VCaP (cell line): Measurements from ENCODE around the gene HDAC10.

ENCODE experiments used
- H3K27ac ChIP-seq: fragments of 450-650 bp; 2 replicates; pipeline ENCODE4 v1.5.1; 2017
- TF ChIP-seq, protein P1 (sequence below): fragments of 450-650 bp; conservative IDR thresholded peaks from 2 replicates; pipeline ENCODE4 v1.5.1; 2017; ENCODE audit warnings: mild to moderate bottlenecking, moderate library complexity

The HDAC10 gene

DNA sequence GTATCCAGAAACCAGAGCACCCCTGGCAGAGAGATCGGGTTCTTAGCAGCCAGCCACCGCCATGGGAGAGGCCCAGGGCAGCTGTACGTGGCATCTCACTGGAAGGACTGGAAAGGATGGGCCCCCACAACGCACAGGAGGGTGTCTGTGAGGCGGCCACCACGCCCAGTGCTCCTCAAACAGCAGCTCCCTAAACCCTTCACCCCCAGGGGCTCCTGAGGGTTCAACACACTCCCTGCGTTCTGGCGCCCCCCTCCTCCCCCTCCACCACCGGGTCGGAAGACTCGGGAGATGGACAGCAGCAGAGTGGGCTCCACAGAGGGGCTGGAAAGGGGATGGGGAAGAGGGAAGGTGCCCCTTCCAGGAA lies 9.4 kb upstream of the HDAC10 start:
- H3K27ac ChIP-seq, result peak overlapping the region; percentile 85
- TF ChIP-seq, protein P1, sequence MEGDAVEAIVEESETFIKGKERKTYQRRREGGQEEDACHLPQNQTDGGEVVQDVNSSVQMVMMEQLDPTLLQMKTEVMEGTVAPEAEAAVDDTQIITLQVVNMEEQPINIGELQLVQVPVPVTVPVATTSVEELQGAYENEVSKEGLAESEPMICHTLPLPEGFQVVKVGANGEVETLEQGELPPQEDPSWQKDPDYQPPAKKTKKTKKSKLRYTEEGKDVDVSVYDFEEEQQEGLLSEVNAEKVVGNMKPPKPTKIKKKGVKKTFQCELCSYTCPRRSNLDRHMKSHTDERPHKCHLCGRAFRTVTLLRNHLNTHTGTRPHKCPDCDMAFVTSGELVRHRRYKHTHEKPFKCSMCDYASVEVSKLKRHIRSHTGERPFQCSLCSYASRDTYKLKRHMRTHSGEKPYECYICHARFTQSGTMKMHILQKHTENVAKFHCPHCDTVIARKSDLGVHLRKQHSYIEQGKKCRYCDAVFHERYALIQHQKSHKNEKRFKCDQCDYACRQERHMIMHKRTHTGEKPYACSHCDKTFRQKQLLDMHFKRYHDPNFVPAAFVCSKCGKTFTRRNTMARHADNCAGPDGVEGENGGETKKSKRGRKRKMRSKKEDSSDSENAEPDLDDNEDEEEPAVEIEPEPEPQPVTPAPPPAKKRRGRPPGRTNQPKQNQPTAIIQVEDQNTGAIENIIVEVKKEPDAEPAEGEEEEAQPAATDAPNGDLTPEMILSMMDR, result no peak

DNA sequence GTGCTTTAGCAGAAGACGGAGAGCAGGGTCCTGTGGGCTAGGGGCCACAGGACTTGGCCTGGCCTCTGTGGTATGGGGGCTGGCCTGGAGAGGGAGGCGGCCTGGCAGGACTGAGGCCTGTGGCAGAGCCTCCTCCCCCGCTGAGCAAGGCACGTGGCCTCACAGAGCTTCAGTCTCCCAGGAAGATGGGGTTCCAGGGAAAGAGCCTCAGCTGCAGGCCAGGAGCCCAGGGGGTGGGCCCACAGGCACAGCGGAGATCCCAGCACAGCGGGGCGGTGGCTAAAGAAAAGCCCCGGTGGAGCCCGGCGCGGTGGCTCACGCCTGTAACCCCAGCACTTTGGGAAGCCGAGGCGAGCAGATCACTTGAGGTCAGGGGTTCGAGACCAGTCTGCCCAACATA lies 8.2 kb upstream of the HDAC10 start:
- TF ChIP-seq, protein P1, result no peak
- peak overlapping the region; percentile 85 for H3K27ac ChIP-seq

DNA sequence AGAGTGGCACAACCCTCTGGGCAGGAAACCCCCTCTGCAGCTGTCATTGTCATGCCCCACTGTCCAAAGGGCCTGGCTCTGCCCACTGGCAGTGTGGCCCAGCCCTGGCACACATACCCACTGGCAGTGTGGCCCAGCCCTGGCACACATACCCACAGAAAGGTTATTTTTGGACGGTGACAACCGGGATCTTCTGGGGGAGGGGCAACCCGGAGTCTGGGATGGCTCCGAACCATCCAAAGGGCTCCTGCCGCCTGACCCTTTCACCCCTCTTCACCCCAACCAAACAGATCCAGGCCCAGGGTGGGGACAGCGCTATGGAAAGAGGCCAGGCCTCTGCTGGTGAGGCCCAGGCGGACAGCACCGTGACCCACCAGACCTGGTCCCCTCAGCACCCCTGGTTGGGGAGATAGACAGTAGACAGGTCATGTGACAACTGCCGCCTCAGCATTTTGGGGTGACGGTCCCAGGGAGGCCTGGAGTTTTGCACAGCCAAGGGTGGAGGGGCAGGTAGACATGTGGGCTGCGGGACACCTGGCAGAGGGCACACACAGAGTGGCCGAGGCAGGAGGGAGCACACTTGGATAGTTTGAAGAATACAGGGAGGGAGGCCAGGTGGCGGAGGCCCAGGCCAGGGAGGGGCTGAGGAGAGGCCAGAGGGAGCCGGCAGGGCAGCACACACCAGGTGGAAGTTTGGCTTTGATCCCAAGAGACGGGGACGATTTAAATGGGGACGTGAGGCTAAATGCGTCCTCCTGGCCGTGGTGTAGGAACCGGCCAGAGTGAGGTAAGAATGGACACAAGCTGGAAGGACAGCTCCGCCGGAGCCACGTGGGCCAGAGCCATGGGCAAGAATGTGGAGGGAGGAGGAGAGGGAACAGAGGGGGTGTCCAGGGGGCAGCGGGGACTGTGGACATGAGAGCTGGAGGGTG lies 7.6 kb upstream of the HDAC10 start:
- TF ChIP-seq, protein P1, result no peak
- H3K27ac ChIP-seq, result peak overlapping the region; percentile 85; the same call in 1 of the 2 replicates

DNA sequence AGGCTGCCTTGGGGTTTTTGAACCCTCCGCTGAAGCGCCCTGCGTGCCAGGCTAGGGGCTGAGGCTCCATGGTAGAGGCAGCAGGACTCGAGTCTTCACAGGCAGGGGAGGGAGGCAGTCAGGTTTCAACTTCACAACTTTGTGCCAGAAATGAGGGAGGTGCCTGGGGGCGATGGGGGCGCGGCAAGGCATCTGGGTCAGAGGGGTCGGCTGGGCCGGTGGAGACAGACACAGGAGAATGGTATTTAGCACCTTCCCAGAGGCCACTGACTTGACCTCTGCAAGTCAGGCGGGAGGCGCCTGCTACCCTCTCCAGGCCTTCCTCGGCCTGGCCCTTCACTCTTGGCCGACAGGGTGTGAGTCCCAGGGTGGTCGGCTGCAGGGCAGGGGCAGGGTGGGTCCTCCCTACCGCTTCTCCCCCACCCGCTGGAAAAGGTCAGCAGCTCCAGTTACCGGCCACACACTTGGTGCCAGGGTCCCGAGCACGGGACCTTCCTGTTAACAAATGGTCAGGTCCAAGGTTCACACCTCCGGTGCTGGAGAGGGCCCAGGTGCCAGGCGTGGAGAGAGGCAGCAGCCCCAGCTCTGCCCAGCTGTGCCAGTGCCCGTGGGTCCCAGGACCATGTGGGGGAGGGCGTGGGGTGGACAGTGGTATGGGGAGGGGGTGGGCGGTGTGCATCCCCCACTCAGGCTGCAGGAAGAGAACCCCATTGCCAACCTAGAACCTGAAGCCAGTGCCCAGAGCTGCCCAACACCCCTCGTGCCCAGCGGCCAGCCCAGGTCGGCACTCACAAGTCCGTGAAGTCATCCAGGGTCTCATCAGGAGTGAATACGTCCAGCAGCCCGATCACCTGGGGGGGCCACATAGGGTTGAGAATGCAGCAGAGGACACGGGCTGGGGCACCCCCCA lies 6.6 kb upstream of the HDAC10 start:
- TF ChIP-seq, protein P1, result no peak

DNA sequence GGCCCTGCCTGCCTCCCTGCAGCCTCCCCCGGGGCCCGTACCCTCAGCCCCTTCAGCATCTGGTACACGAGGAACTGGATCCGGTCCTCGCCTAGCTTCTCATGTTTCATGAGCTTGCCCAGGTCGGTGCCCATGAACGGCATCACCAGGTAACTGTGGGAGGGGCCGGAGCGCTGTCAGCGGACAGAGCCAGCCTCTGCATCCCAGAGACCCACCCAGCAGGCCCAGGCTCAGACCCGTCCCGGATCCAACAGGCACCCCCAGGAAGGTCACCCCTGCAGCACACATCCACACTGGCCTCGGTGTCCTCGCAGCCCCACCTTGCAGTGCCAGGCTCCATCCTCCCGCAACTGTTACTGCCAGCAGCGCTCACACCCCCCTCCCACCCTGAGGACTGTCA lies 6.0 kb upstream of the HDAC10 start:
- TF ChIP-seq, protein P1, result no peak
- no peak overlapping the region for H3K27ac ChIP-seq

More for the DNA sequence above, 6.6 kb upstream of the HDAC10 start:
- peak overlapping the region; percentile 85; the same call in 1 of the 2 replicates for H3K27ac ChIP-seq

DNA sequence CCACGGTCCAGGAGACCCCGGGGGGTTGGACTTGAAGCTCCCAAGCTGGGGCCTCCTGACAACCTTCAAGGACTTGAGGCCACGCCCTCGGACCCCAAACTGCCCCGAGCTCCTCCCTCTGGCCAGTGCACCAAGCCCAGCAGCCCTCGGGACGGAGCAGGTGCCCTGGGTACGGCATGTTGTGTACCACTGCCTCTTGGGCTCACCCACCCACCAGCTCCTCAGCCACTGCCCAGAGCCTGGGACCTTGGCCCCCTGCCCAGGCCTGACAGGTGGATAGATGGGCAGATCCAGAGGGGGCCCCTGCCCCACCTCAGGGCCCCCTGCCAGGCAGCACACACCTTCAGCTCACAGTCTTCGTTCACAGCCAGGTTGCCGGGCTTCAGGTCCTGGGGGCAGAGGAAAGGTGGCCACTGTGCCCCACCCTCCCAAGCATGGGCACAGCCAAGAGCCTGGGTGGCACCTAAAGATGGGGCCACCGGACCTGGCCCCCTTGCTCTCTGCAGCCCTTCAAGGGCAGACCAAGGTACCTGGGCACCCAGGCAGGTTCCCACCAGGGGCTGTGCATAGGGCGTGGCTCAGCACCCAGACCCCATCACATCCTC lies 5.3 kb upstream of the HDAC10 start:
- TF ChIP-seq, protein P1, result no peak
- H3K27ac ChIP-seq, result no peak overlapping the region

DNA sequence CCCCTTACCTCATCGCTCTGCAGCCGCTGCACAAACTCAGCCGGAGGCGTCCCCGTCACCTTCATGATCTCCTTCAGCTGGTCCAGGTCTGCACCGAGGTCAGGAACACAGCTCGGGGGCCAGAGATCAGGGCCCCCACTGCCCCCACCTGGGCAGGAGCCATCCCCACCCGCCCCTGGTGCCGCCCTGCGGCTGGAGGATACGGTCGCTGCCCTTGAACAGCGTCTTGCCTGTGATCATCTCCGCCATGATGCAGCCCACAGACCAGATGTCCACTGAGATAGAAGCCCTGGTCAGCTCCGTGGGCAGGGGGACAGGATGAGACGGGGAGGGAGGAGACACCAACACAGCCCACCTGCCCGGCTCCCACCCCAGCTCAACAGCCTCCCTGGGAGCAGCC lies 4.5 kb upstream of the HDAC10 start:
- TF ChIP-seq, protein P1, result no peak
- H3K27ac ChIP-seq, result no peak overlapping the region
